ENCODE results near the gene GALNT7. TPM values are rescaled to one million over a fixed set of nuclear protein-coding genes. Genes with fewer than 3 reads are reported as not detected.

The GALNT7 gene
- total and polyA plus RNA-seq, 4 donors, result 0.65 to 13.0 (median 2.1) TPM

- TF ChIP-seq ZBTB33 (IDR thresholded peaks at IDR 0.05), result no peak
- no peak for TF ChIP-seq EGR1 (IDR thresholded peaks at IDR 0.05; ENCODE audit: low read depth in 2 of 2)
- no peak for TF ChIP-seq YY1 (IDR thresholded peaks at IDR 0.05)
These were observed 8.6 kb downstream of the GALNT7 start (continued) for GRCh38 chr4:173177232-173177631.

- Histone ChIP-seq H3K4me1 (ENCODE audit: control insufficient read depth in 4 of 4, insufficient read depth in 4 of 4, low read length in 3 of 4) (peaks cover 0 to 2% (median 0%) of the 10 kb centered on the region in 4 donors), H3K4me3 (ENCODE audit: low read depth in 1 of 3, low read length in 3 of 3) (no peak overlapping the region), H3K9me3 (ENCODE audit: control insufficient read depth in 4 of 4, low read length in 3 of 4) (no peaks in the 10 kb centered on the region), H3K36me3 (ENCODE audit: control insufficient read depth in 4 of 4, insufficient read depth in 3 of 4, low read depth in 1 of 4, low read length in 3 of 4) (no peaks in the 10 kb centered on the region), H3K9ac (ENCODE audit: low read depth in 1 of 2, low read length in 2 of 2) (no peak overlapping the region), H3K27ac (ENCODE audit: low read depth in 1 of 2, low read length in 2 of 2) (no peak overlapping the region), H3K27me3 (ENCODE audit: control insufficient read depth in 4 of 4, insufficient read depth in 4 of 4, low read length in 3 of 4) (no peaks in the 10 kb centered on the region)
- DNase-seq (ENCODE audit: low spot score), result no peak
- 90% methylated on average over 1 of the region's 1 CpG for WGBS
- no peak for TF ChIP-seq YY1 (IDR thresholded peaks at IDR 0.05)
- TF ChIP-seq JUND (IDR thresholded peaks at IDR 0.05), result no peak
- no peak for TF ChIP-seq HNF4G (IDR thresholded peaks at IDR 0.05)
- TF ChIP-seq HNF4A (conservative IDR thresholded peaks at IDR 0.05), result no peak
- no peak for TF ChIP-seq GABPA (IDR thresholded peaks at IDR 0.05 in 1 of 2, conservative IDR thresholded peaks at IDR 0.05 in 1 of 2)
- no peak for TF ChIP-seq FOXA1 (IDR thresholded peaks at IDR 0.05)
- TF ChIP-seq REST (IDR thresholded peaks at IDR 0.05), result no peak
- no peak for TF ChIP-seq TAF1 (conservative IDR thresholded peaks at IDR 0.05)
- TF ChIP-seq RXRA (IDR thresholded peaks at IDR 0.05), result no peak
- TF ChIP-seq ZBTB33 (IDR thresholded peaks at IDR 0.05), result no peak
- no peak for TF ChIP-seq FOXA2 (IDR thresholded peaks at IDR 0.05)
- no peak for TF ChIP-seq RAD21 (IDR thresholded peaks at IDR 0.05)
- TF ChIP-seq NR2F2 (IDR thresholded peaks at IDR 0.05), result no peak
- no peak for TF ChIP-seq MAX (IDR thresholded peaks at IDR 0.05)
- no peak for TF ChIP-seq SP1 (IDR thresholded peaks at IDR 0.05)
These were observed 9.5 kb downstream of the GALNT7 start for GRCh38 chr4:173178144-173178543.
